Sigmoid colon (tissue), 4 donors: ENCODE measurements around the gene MAP1LC3B.
A peak's percentile ranks its signal among the peaks of the same experiment; 100 is the strongest.

Experiments used
- CTCF ChIP-seq, 4 experiments: fragments of 450-650 bp in 3 of 4; fragments of 200-600 bp in 1 of 4; IDR thresholded peaks; one replicate each; pipeline ENCODE4 v1.5.1; 2016 to 2019; ENCODE audit warnings: antibody characterized with exemption in 4 of 4, mild to moderate bottlenecking in 3 of 4, moderate library complexity in 2 of 4
- EP300 ChIP-seq, 4 donors: sonication (generic); formaldehyde crosslinking; IDR thresholded peaks; one replicate each; pipeline ENCODE4 v1.6.1; 2017; ENCODE audit warnings: antibody characterized with exemption in 4 of 4
- POLR2A ChIP-seq, 2 donors: fragments of 450-650 bp; IDR thresholded peaks; one replicate each; pipeline ENCODE4 v1.6.1; 2016; ENCODE audit warnings: antibody characterized with exemption in 2 of 2, mild to moderate bottlenecking in 2 of 2, moderate library complexity in 2 of 2
- POLR2AphosphoS5 ChIP-seq, 4 donors: sonication (generic); formaldehyde crosslinking; IDR thresholded peaks; one replicate each; pipeline ENCODE4 v1.6.1; 2017; ENCODE audit warnings: antibody characterized with exemption in 4 of 4

- TF ChIP-seq CTCF (IDR thresholded peaks at IDR 0.05) (no peak), POLR2AphosphoS5 (IDR thresholded peaks at IDR 0.05) (peak in 1 of 4 donors; percentile 44), POLR2A (IDR thresholded peaks at IDR 0.05) (no peak), EP300 (IDR thresholded peaks at IDR 0.05) (peak in 2 of 4 donors; percentile 3 to 79)
These were observed 15.5 kb downstream of the MAP1LC3B start for GRCh38 chr16:87407511-87408112.
